Right lobe of liver (tissue), 4 donors: ENCODE data around the gene GRIA4.

ENCODE experiments used
- POLR2A ChIP-seq: fragments of 450-650 bp; IDR thresholded peaks from one replicate; pipeline ENCODE4 v1.6.1; 2017; ENCODE audit warnings: antibody characterized with exemption, mild to moderate bottlenecking
- TF ChIP-seq, protein P1 (sequence below), 4 donors: fragments of 200-600 bp in 3 of 4; fragments of 450-650 bp in 1 of 4; IDR thresholded peaks; one replicate each; pipeline versions ENCODE4 v1.5.1 to v1.8.0; 2016 to 2022; ENCODE audit warnings: antibody characterized with exemption in 4 of 4, mild to moderate bottlenecking in 2 of 4
- donor health status: DM: no; HTN: no; CAD: no.
- donor health status: DM: no; HTN: no; CAD: no.
- donor health status: DM: no; HTN: yes; CAD: no.

DNA sequence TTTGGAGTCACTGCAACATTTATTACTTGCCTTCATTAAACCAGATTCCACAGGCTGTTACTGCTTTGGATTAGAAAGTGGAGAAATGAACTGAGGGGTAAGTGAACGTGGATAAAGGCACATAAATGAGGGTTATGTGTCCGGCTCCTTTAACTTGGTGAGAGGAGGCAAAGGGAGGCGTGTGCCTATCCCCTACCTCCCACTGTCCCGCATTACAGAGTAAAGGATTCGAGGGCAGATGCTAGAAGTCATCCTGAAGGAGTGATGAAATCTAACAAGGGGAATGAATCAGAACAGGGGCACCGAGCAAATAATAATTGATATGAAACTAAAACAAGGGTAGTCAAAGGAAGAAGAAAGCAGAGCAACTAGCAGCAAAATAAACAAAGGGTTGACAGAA lies 147.2 kb downstream of the GRIA4 start:
- TF ChIP-seq, protein P1, sequence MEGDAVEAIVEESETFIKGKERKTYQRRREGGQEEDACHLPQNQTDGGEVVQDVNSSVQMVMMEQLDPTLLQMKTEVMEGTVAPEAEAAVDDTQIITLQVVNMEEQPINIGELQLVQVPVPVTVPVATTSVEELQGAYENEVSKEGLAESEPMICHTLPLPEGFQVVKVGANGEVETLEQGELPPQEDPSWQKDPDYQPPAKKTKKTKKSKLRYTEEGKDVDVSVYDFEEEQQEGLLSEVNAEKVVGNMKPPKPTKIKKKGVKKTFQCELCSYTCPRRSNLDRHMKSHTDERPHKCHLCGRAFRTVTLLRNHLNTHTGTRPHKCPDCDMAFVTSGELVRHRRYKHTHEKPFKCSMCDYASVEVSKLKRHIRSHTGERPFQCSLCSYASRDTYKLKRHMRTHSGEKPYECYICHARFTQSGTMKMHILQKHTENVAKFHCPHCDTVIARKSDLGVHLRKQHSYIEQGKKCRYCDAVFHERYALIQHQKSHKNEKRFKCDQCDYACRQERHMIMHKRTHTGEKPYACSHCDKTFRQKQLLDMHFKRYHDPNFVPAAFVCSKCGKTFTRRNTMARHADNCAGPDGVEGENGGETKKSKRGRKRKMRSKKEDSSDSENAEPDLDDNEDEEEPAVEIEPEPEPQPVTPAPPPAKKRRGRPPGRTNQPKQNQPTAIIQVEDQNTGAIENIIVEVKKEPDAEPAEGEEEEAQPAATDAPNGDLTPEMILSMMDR (IDR thresholded peaks at IDR 0.05), result no peak
- no peak for TF ChIP-seq POLR2A
